Thoracic aorta (tissue), 2 donors: ENCODE measurements around the gene IMPDH2. TPM values are rescaled to one million over a fixed set of nuclear protein-coding genes. Genes with fewer than 3 reads are reported as not detected.

Source experiments
- ATAC-seq: fragments of 150-250 bp; one replicate; pipeline ENCODE4 v1.8.0; 2017; ENCODE audit warnings: low read depth; ENCODE audit not compliant: insufficient number of reproducible peaks, low FRiP score
- DNase-seq: peaks from one replicate; pipeline ENCODE4 v3.0.0-alpha.2; 2020; ENCODE audit warnings: low spot score
- H3K27ac ChIP-seq, 2 donors: fragments of 200-600 bp; sonication (generic); 1 replicate in 1 of 2; 2 replicates in 1 of 2; pipeline ENCODE4 v1.5.1; 2016; ENCODE audit warnings: mild to moderate bottlenecking in 2 of 2, moderate library complexity in 2 of 2
- H3K27me3 ChIP-seq: fragments of 200-600 bp; sonication (generic); replicated peaks from 2 replicates; pipeline ENCODE4 v1.6.0; 2016; ENCODE audit warnings: mild to moderate bottlenecking; ENCODE audit not compliant: insufficient read depth
- H3K36me3 ChIP-seq: fragments of 200-600 bp; sonication (generic); one replicate; pipeline ENCODE4 v1.5.1; 2016
- H3K4me1 ChIP-seq, 2 donors: fragments of 200-600 bp; sonication (generic); 1 replicate in 1 of 2; 2 replicates in 1 of 2; pipeline versions ENCODE4 v1.5.1 to v1.6.0; 2016; ENCODE audit warnings: low read depth in 2 of 2, mild to moderate bottlenecking in 1 of 2; ENCODE audit not compliant: control insufficient read depth in 1 of 2
- H3K4me3 ChIP-seq: fragments of 200-600 bp; sonication (generic); 2 replicates; pipeline ENCODE4 v1.5.1; 2016; ENCODE audit warnings: mild to moderate bottlenecking
- H3K9me3 ChIP-seq: fragments of 200-600 bp; sonication (generic); 2 replicates; pipeline ENCODE4 v1.5.1; 2016
- CTCF ChIP-seq: fragments of 200-600 bp; sonication (generic); IDR thresholded peaks from one replicate; pipeline ENCODE4 v1.5.1; 2019; ENCODE audit warnings: antibody characterized with exemption
- total RNA-seq, 2 donors: library from RNA; depleted of rRNA; stranded (reverse); fragments of >200 nt; gene quantifications; one replicate each; pipeline versions ENCODE4 v1.1.0 to v1.2.3, GENCODE V29; 2016

IMPDH2 gene
- total RNA-seq, 2 donors from 2014 or later, result 56.0 to 96.2 TPM

- Histone ChIP-seq H3K9me3 (no peaks in the 10 kb centered on the region), H3K36me3 (peaks cover 25% of the 10 kb centered on the region), H3K27ac (no peak overlapping the region), H3K27me3 (no peaks in the 10 kb centered on the region), H3K4me1 (peaks cover 9 to 24% of the 10 kb centered on the region in 2 donors), H3K4me3 (no peak overlapping the region)
- DNase-seq (no peak), ATAC-seq (no peak)
- TF ChIP-seq CTCF, result no peak
Observed at GRCh38 chr3:49025793-49026520, 3.2 kb downstream of the IMPDH2 start.

GRCh38 chr3:49025005-49025792 is 4.0 kb downstream of the IMPDH2 start:
- Histone ChIP-seq H3K27me3 (no peaks in the 10 kb centered on the region), H3K27ac (no peak overlapping the region), H3K9me3 (no peaks in the 10 kb centered on the region), H3K4me3 (no peak overlapping the region), H3K4me1 (peaks cover 14 to 30% of the 10 kb centered on the region in 2 donors), H3K36me3 (peaks cover 25% of the 10 kb centered on the region)
- no peak for ATAC-seq
- DNase-seq, result no peak
- TF ChIP-seq CTCF, result no peak

- H3K27me3 ChIP-seq, result no peaks in the 10 kb centered on the region
- no peak for TF ChIP-seq CTCF
- ATAC-seq, result no peak
- no peak overlapping the region for H3K4me3 ChIP-seq
- H3K9me3 ChIP-seq, result no peaks in the 10 kb centered on the region
- peaks cover 21 to 38% of the 10 kb centered on the region in 2 donors for H3K4me1 ChIP-seq
- no peak overlapping the region for H3K27ac ChIP-seq
- peaks cover 25% of the 10 kb centered on the region for H3K36me3 ChIP-seq
- DNase-seq, result no peak
Observed at GRCh38 chr3:49024449-49024848, 4.7 kb downstream of the IMPDH2 start.

- Histone ChIP-seq H3K4me3 (no peak overlapping the region), H3K27me3 (no peaks in the 10 kb centered on the region), H3K27ac (no peak overlapping the region), H3K36me3 (peaks cover 25% of the 10 kb centered on the region), H3K9me3 (no peaks in the 10 kb centered on the region), H3K4me1 (peaks cover 28 to 42% of the 10 kb centered on the region in 2 donors)
- no peak for DNase-seq
- ATAC-seq, result no peak
- TF ChIP-seq CTCF, result no peak
Observed at GRCh38 chr3:49023775-49024174, 5.4 kb downstream of the IMPDH2 start.

GRCh38 chr3:49022688-49023171 is 6.5 kb downstream of the IMPDH2 start:
- H3K27ac ChIP-seq, result peak overlapping the region; percentile 99 to 100
- H3K27me3 ChIP-seq, result no peaks in the 10 kb centered on the region
- H3K36me3 ChIP-seq, result peaks cover 25% of the 10 kb centered on the region
- H3K4me3 ChIP-seq, result peak overlapping the region; percentile 92
- peaks cover 30 to 35% of the 10 kb centered on the region in 2 donors for H3K4me1 ChIP-seq
- ATAC-seq (no peak), DNase-seq (no peak)
- TF ChIP-seq CTCF, result no peak
- no peaks in the 10 kb centered on the region for H3K9me3 ChIP-seq
